GM10266 (cell line): Measurements from ENCODE around the gene KRTAP2-1.
"Not testable (repeated sequence)": the region's sequence is repeated elsewhere in the genome, so short reads cannot be mapped to it uniquely, and the experiment has no call there.

Experiments used
- DNase-seq: peaks from one replicate; pipeline ENCODE4 v3.0.0; 2012; ENCODE audit errors: extremely low spot score
- TF ChIP-seq, protein P1 (sequence below): IDR thresholded peaks from 2 replicates; pipeline ENCODE4 v1.5.1; 2012; ENCODE audit warnings: mild to moderate bottlenecking, low read depth; ENCODE audit not compliant: control insufficient read depth, insufficient read depth; ENCODE audit errors: missing control alignments

Gene KRTAP2-1

DNA sequence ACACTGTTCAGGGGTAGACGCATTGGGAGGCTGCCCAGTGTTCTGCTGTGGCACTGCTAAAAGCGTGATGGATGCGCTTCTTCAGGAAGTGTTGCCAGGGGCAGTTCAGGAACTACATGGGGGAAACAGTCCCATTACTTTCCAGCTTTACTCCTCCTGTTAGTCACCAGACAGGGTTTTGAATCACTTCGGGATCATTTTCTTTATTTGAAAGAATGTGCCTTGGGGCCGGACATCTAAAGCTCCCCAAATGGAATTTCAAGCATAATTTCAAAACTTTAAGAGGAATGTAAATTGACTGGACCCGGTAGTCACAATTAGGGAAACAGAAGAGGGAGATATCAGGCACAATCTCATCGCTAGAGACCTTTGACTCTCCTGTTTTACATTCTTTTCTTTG, 1.3 kb upstream of the KRTAP2-1 start:
- DNase-seq: no peak
- TF ChIP-seq, protein P1, sequence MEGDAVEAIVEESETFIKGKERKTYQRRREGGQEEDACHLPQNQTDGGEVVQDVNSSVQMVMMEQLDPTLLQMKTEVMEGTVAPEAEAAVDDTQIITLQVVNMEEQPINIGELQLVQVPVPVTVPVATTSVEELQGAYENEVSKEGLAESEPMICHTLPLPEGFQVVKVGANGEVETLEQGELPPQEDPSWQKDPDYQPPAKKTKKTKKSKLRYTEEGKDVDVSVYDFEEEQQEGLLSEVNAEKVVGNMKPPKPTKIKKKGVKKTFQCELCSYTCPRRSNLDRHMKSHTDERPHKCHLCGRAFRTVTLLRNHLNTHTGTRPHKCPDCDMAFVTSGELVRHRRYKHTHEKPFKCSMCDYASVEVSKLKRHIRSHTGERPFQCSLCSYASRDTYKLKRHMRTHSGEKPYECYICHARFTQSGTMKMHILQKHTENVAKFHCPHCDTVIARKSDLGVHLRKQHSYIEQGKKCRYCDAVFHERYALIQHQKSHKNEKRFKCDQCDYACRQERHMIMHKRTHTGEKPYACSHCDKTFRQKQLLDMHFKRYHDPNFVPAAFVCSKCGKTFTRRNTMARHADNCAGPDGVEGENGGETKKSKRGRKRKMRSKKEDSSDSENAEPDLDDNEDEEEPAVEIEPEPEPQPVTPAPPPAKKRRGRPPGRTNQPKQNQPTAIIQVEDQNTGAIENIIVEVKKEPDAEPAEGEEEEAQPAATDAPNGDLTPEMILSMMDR: no peak

DNA sequence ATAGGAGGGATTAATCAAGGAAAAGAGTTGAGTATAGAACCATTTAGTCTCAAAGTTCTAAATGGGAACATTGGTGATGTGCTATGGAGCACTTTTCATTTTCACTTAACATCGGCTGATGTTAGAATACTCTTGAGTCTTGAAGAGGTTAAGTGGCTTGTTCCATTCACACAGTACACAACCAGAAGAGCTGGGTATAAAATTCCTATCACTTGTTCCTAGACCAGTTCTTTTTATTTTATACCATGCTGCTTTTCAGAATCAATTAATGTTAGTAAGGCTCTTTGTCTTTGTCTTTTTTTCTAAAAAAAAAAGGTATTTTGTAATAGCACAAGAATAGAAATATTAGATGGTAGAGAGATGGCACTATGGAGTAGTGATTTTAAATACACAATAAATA, 4.2 kb downstream of the KRTAP2-1 start:
- no peak for DNase-seq
- TF ChIP-seq, protein P1: no peak

DNA sequence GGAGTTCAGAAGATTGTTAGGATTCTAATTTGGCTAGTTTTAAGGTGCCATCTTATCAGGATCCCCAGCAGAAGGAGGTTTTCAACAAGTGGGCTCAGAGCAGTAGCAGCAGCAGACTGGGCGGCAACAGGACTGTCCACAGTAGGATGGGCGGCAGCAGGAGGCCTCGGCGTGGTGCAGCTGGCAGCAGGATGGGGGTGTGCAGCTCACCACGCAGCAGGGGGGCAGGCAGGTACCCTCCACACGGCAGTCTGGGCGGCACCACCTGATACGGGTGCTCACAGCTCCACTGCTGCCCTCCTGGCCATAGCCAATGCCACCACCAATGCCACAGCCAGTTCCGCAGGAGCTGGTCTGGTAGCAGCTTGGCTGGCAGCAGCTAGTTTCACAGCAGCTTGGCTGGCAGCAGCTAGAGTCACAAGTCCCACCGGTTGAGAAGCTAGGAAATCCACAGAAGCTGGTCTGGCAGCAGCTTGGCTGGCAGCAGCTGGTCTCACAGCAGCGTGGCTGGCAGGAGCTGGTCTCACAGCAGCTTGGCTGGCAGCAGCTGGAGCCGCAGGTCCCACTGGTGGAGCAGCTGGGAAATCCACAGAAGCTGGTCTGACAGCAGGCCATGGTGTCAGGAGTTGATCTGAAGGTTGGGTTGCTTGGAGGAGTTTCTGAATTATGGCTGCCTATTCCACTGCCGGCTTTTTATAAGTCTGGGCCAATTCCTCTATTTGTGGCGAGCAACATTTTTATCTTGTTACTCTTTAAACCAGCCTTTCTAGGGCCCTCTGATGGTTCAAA, 6.1 kb downstream of the KRTAP2-1 start, which contains the start of gene KRTAP1-1:
TSS of gene KRTAP1-1 (minus strand) at position 668 of the 789 bp plus-strand sequence. CDS start at position 615, 53 bp downstream.
- DNase-seq: not testable (repeated sequence)

DNA sequence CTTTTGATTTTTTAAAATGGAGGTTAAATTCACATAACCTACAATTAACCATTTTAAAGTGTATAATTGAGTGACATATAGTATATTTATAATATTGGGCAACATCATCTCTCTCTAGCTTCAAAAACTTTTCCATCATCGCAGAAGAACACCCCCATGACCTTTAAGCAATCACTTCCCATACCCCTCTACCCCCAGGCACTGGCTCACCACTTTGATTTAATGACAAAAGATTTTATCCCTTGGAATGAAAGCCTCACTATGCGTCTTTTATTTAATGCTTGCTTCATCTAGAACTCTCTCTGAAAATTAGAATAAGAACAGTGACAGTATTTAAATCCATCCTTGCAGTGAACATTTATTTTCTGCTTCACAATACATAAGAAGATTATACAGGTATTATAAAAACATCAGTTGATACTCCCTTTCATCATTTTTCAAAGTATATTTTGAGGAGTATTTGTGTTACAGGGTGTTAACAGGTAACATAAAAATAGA, 9.2 kb downstream of the KRTAP2-1 start:
- TF ChIP-seq, protein P1: no peak
- no peak for DNase-seq

DNA sequence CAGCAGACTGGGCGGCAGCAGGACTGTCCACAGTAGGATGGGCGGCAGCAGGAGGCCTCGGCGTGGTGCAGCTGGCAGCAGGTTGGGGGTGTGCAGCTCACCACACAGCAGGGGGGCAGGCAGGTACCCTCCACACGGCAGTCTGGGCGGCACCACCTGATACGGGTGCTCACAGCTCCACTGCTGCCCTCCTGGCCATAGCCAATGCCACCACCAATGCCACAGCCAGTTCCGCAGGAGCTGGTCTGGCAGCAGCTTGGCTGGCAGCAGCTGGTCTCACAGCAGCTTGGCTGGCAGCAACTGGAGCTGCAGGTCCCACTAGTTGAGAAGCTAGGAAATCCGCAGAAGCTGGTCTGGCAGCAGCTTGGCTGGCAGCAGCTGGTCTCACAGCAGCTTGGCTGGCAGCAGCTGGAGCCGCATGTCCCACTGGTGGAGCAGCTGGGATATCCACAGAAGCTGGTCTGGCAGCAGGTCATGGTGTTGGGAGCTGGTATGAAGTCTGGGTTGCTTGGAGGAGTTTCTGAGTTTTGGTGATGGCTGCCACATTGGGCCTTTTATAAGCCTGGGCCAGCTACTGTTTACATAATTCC, 12.7 kb downstream of the KRTAP2-1 start, which contains the start of gene KRTAP1-3:
TSS of gene KRTAP1-3 (minus strand) at position 529 of the 590 bp plus-strand sequence. CDS start at position 476, 53 bp downstream.
- not testable (repeated sequence) for DNase-seq

DNA sequence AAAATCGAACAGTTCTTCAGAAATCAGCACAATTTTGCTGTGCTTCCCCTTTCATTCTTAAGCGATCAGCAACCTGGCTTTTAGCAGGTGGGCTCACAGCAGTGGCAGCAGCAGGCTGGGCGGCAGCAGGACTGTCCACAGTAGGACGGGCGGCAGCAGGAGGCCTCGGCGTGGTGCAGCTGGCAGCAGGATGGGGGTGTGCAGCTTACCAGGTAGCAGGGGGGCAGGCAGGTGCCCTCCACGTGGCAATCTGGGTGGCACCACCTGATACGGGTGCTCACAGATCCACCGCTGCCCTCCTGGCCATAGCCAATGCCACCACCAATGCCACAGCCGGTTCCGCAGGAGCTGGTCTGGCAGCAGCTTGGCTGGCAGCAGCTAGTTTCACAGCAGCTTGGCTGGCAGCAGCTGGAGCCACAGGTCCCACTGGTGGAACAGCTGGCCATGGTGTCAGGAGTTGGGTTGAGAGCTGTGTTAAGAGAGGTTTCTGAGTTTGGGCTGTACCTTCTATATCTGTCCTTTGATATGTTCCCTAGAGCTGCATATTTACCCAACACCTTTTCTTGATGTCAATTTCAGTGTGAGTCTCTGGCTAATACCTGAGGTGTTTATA, 17.4 kb downstream of the KRTAP2-1 start, which contains the start of gene KRTAP1-4:
TSS of gene KRTAP1-4 (minus strand) at position 563 of the 613 bp plus-strand sequence. CDS start at position 446, 117 bp downstream.
- DNase-seq: no peak
- TF ChIP-seq, protein P1: no peak

DNA sequence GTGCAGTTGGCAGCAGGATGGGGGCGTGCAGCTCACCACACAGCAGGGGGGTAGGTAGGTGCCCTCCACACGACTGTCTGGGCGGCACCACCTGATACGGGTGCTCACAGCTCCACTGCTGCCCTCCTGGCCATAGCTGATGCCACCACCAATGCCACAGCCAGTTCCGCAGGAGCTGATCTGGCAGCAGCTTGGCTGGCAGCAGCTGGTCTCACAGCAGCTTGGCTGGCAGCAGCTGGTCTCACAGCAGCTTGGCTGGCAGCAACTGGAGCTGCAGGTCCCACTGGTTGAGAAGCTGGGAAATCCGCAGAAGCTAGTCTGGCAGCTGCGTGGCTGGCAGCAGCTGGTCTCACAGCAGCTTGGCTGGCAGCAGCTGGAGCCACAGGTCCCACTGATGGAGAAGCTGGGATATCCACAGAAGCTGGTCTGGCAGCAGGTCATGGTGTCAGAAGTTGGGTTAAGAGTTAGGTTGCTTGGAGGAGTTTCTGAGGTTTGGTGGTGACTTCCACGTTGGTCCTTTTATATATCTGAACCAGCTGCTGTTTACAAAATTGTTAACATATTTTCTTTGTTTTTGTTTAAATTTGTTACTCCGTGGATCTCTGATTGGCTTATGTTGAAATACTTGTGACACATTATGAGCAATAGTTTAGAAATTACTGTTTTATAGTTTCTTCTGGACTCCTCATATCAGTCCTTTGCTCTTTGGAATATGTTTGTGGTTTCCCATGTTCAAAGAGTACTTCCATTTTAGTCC, 20.2 kb downstream of the KRTAP2-1 start, which contains the start of gene KRTAP1-5:
TSS of gene KRTAP1-5 (minus strand) at position 494 of the 757 bp plus-strand sequence. CDS start at position 441, 53 bp downstream.
- TF ChIP-seq, protein P1: no peak
- no peak for DNase-seq
